PC-3 (cell line): ENCODE data around the gene CGB8. TPM values are rescaled to one million over a fixed set of nuclear protein-coding genes. Genes with fewer than 3 reads are reported as not detected.

Experiments
- ATAC-seq: fragments of 200-7000 bp; cut with Tn5 transposase; 2 replicates; pipeline ENCODE4 v1.9.1; 2020; ENCODE audit warnings: mild to moderate bottlenecking, moderate library complexity
- BruUV-seq: library from RNA; stranded (reverse); fragments of 400-500 nt; replicated peaks from 2 replicates; lab custom pipeline; 2021; lab: Mats Ljungman, UMichigan
- CTCF ChIA-PET: fragments of 300-600 bp; sonication (Branson Sonifier 250); formaldehyde crosslinking; loops from one replicate; lab custom pipeline; 2022; ENCODE audit warnings: antibody characterized with exemption; lab: Charles Lee
- POLR2A ChIA-PET: fragments of 300-600 bp; sonication (Branson Sonifier 250); formaldehyde crosslinking; loops from one replicate; lab custom pipeline; 2022; ENCODE audit warnings: antibody characterized with exemption; ENCODE audit not compliant: unreplicated experiment; lab: Charles Lee
- DNase-seq: peaks from one replicate; pipeline ENCODE4 v3.0.0-alpha.2; 2015
- H2AFZ ChIP-seq: fragments of 300-600 bp; sonication (generic); 2 replicates; pipeline ENCODE4 v1.6.0; 2016; ENCODE audit warnings: antibody characterized with exemption, low read length
- H3F3A ChIP-seq: fragments of 300-600 bp; sonication (generic); one replicate; pipeline ENCODE4 v1.6.0; 2017; ENCODE audit warnings: antibody characterized with exemption, low read length, control low read depth, mild to moderate bottlenecking; ENCODE audit not compliant: unreplicated experiment
- H3K27ac ChIP-seq: fragments of 300-600 bp; sonication (generic); 2 replicates; pipeline ENCODE4 v1.5.1; 2016; ENCODE audit warnings: mild to moderate bottlenecking, low read length
- H3K27me3 ChIP-seq: fragments of 300-600 bp; sonication (generic); 2 replicates; pipeline ENCODE4 v1.6.1; 2016; ENCODE audit warnings: low read length, mixed read lengths
- H3K36me3 ChIP-seq: fragments of 300-600 bp; sonication (generic); 2 replicates; pipeline ENCODE4 v1.6.1; 2016; ENCODE audit warnings: low read depth, mixed run types, low read length, mixed read lengths
- H3K4me1 ChIP-seq: fragments of 300-600 bp; sonication (generic); 2 replicates; pipeline ENCODE4 v1.5.1; 2016; ENCODE audit warnings: low read length; ENCODE audit not compliant: insufficient read depth
- H3K4me2 ChIP-seq: fragments of 300-600 bp; sonication (generic); 2 replicates; pipeline ENCODE4 v1.6.0; 2016; ENCODE audit warnings: low read length
- H3K4me3 ChIP-seq: fragments of 300-600 bp; sonication (generic); 2 replicates; pipeline ENCODE4 v1.5.1; 2016; ENCODE audit warnings: mild to moderate bottlenecking, low read length, mixed read lengths
- H3K79me2 ChIP-seq: fragments of 300-600 bp; sonication (generic); 2 replicates; pipeline ENCODE4 v1.6.1; 2017; ENCODE audit warnings: low read length, mixed read lengths
- H3K9ac ChIP-seq: fragments of 300-600 bp; sonication (generic); 2 replicates; pipeline ENCODE4 v1.6.0; 2016; ENCODE audit warnings: mild to moderate bottlenecking, low read length
- H3K9me2 ChIP-seq: fragments of 300-600 bp; sonication (generic); replicated peaks from 2 replicates; pipeline ENCODE4 v1.6.1; 2016; ENCODE audit warnings: mixed run types, low read length, mixed read lengths
- H3K9me3 ChIP-seq: fragments of 300-600 bp; sonication (generic); 2 replicates; pipeline ENCODE4 v1.6.1; 2016; ENCODE audit warnings: low read length, mixed read lengths
- H4K20me1 ChIP-seq: fragments of 300-600 bp; sonication (generic); 2 replicates; pipeline ENCODE4 v1.6.1; 2016; ENCODE audit warnings: low read length, mixed read lengths
- CTCF ChIP-seq: fragments of 300-600 bp; sonication (generic); conservative IDR thresholded peaks from 2 replicates; pipeline ENCODE4 v1.5.1; 2017; ENCODE audit warnings: antibody characterized with exemption, low read depth, mild to moderate bottlenecking, low read length
- EZH2 ChIP-seq: fragments of 300-600 bp; sonication (generic); IDR thresholded peaks from one replicate; pipeline ENCODE4 v1.6.1; 2017; ENCODE audit warnings: antibody characterized with exemption, mild to moderate bottlenecking, low read length; ENCODE audit not compliant: unreplicated experiment
- EZH2phosphoT487 ChIP-seq: fragments of 300-600 bp; sonication (generic); IDR thresholded peaks from 2 replicates; pipeline ENCODE4 v1.6.1; 2018; ENCODE audit warnings: mild to moderate bottlenecking, antibody characterized with exemption, low read length, borderline replicate concordance
- intact Hi-C: fragments of 100-400 bp; cut with micrococcal nuclease; formaldehyde crosslinking; loops from 2 replicates; pipeline ENCODE4 v1.9.0; 2023
- total RNA-seq: library from RNA; depleted of rRNA; stranded (reverse); fragments of >200 nt; gene quantifications from 2 replicates; pipeline ENCODE4 v1.2.3, GENCODE V29; 2014

CGB8 gene
- total RNA-seq, 1 experiment from 2014 or later = 1.2 TPM

GRCh38 chr19:49009828-49010227 is 39.1 kb downstream of the CGB8 start:
- intact Hi-C loops = no loop called here

GRCh38 chr19:49006905-49007304 is 42.0 kb downstream of the CGB8 start:
- CTCF ChIA-PET = no interaction called here
- Histone ChIP-seq H3K9ac (no peak overlapping the region), H3K4me2 (no peak overlapping the region), H3K9me3 (no peaks in the 10 kb centered on the region), H3K79me2 (no peaks in the 10 kb centered on the region), H2AFZ (no peak overlapping the region), H3K4me3 (no peak overlapping the region), H4K20me1 (no peaks in the 10 kb centered on the region), H3K27me3 (no peaks in the 10 kb centered on the region), H3F3A (no peaks in the 10 kb centered on the region), H3K36me3 (peaks cover 14% of the 10 kb centered on the region), H3K27ac (no peak overlapping the region), H3K4me1 (no peaks in the 10 kb centered on the region), H3K9me2 (no peaks in the 10 kb centered on the region)
- DNase-seq (no peak), ATAC-seq (no peak)
- POLR2A ChIA-PET = no interaction called here
- TF ChIP-seq EZH2phosphoT487 (no peak), EZH2 (no peak), CTCF (no peak)
- no TSS peak for BruUV-seq
- intact Hi-C loops = no loop called here

More at GRCh38 chr19:49009828-49010227, 39.1 kb downstream of the CGB8 start:
- CTCF ChIA-PET = interaction anchor here (0.6 kb wide), 1 partner anchor 464 kb away, joined by 3 read pairs; no protein-coding TSS in a partner anchor
- no peak for DNase-seq
- Histone ChIP-seq H3F3A (no peaks in the 10 kb centered on the region), H3K27me3 (no peaks in the 10 kb centered on the region), H3K9ac (no peak overlapping the region), H3K27ac (no peak overlapping the region), H2AFZ (no peak overlapping the region), H3K4me2 (no peak overlapping the region), H3K4me1 (no peaks in the 10 kb centered on the region), H3K4me3 (no peak overlapping the region), H4K20me1 (no peaks in the 10 kb centered on the region), H3K9me3 (no peaks in the 10 kb centered on the region), H3K36me3 (peaks cover 8% of the 10 kb centered on the region; the same call in 1 of the 2 replicates), H3K79me2 (no peaks in the 10 kb centered on the region), H3K9me2 (no peaks in the 10 kb centered on the region)
- POLR2A ChIA-PET = no interaction called here
- BruUV-seq = no TSS peak
- TF ChIP-seq CTCF (no peak), EZH2phosphoT487 (no peak), EZH2 (no peak)
- no peak for ATAC-seq

- Histone ChIP-seq H3K4me3 (no peak overlapping the region), H4K20me1 (no peaks in the 10 kb centered on the region), H3K4me2 (no peak overlapping the region), H3K36me3 (peaks cover 14% of the 10 kb centered on the region), H3K9me3 (no peaks in the 10 kb centered on the region), H3K9me2 (no peaks in the 10 kb centered on the region), H3K4me1 (no peaks in the 10 kb centered on the region), H3K27ac (no peak overlapping the region), H3K79me2 (no peaks in the 10 kb centered on the region), H3K27me3 (no peaks in the 10 kb centered on the region), H2AFZ (no peak overlapping the region), H3F3A (no peaks in the 10 kb centered on the region), H3K9ac (no peak overlapping the region)
- no TSS peak for BruUV-seq
- intact Hi-C loops = no loop called here
- CTCF ChIA-PET = no interaction called here
- no peak for ATAC-seq
- TF ChIP-seq CTCF (no peak), EZH2 (no peak), EZH2phosphoT487 (no peak)
- POLR2A ChIA-PET = no interaction called here
- no peak for DNase-seq
Measured at GRCh38 chr19:49004964-49005614, 43.8 kb downstream of the CGB8 start.
